Transverse colon (tissue), 3 donors: ENCODE measurements around the gene ATAD3C.
"Not testable (repeated sequence)": the region's sequence is repeated elsewhere in the genome, so short reads cannot be mapped to it uniquely, and the experiment has no call there.

Experiments used
- CTCF ChIP-seq, 5 experiments: fragments of 200-600 bp in 3 of 5; fragments of 450-650 bp in 2 of 5; sonication (generic) in 3 of 5; IDR thresholded peaks; 1 replicate in 2 of 5; 2 replicates in 3 of 5; pipeline ENCODE4 v1.5.1; 2016 to 2017; ENCODE audit warnings: antibody characterized with exemption in 5 of 5, inconsistent platforms in 3 of 5, mild to moderate bottlenecking in 2 of 5, moderate library complexity in 1 of 5
- POLR2A ChIP-seq: fragments of 450-650 bp; IDR thresholded peaks from one replicate; pipeline ENCODE4 v1.6.1; 2016; ENCODE audit warnings: antibody characterized with exemption, mild to moderate bottlenecking, moderate library complexity

DNA sequence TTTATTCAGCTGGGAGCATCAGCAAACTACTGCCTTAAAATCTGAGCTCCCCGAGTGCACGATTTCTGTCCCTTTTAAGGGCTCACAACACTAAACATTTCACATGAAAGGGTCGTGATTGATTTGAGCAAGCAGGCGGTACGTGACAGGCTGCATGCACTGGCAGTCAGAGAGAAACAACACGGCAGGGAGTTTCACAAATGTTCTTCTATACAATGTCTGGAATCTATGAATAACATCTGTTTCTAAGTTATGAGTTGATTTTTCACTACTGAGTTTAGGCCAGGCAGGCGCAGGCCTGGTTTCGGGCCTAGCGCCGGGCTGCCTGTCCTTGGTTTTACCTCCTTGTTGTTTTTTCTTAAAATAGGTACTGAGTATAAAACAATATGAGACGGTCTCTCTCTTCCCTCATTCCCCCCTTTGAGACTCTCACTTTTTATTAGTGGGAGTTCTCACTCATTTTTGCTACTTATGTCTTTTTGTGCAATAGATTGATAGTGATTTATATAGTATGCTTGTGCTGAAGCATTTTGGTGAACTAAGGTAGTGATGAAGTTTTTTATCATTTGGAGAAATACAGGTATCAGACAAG is 37.1 kb upstream of the ATAD3C start:
- TF ChIP-seq CTCF (IDR thresholded peaks at IDR 0.05); POLR2A: not testable (repeated sequence)
